SU-DHL-6 (cell line): ENCODE data around the gene TMPRSS4.
A peak's percentile ranks its signal among the peaks of the same experiment; 100 is the strongest.

ENCODE experiments used
- EZH2phosphoT487 ChIP-seq: fragments of 200-600 bp; sonication (generic), shearing (Covaris generic); conservative IDR thresholded peaks from 2 replicates; pipeline ENCODE4 v1.6.1; 2018; ENCODE audit warnings: mild to moderate bottlenecking, antibody characterized with exemption, low read length, moderate library complexity, mixed read lengths
- TF ChIP-seq, protein P1 (sequence below): fragments of 200-600 bp; sonication (generic); IDR thresholded peaks from one replicate; pipeline ENCODE4 v1.5.1; 2017; ENCODE audit warnings: antibody characterized with exemption, mild to moderate bottlenecking, low read length, moderate library complexity; ENCODE audit not compliant: insufficient read depth, poor library complexity, severe bottlenecking

DNA sequence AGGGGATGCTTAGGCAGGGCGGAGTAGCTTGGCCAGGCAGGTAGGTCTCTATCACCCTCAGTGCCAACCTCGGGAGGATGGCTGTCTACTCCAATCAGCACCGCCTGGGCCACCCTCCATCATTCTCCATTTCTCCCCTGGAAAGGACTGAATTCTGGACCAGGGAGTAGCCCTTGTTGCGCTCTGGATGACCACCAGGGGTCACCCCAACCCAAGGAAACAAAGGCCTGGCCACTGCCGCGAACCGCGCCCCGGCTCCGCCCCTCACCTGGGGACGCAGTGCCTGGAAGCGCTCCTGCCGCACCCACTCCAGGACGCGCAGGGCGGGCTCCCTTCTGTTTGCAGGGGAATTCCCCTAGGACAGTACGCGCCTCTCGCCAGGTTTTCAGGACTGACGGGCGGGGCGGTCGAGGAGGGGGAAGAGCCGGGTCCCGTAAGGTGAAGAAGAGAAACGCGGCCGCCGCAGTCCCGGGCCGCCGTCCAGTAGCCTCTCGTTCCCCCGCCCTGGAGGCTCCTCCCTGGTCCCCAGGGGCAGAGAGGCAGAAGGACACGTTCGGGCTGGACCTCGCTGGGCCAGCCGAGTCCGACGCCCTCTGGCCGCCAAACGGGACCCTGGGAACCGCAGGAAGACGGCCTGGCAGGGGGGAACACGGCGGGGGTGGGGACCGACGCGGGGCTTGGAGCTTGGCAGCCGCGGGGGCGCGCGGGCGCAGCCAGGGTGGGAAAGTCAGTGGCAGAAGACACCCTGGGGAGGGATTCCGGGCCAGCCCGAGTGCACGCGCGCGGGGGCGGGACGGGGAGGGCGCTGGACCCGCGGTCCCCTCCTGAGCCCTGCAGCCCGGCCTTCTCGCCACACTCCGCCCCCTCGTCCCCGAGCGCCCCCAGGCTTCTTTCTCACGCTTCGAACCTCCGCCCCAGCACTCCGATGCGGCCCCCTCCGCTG is 68.7 kb downstream of the TMPRSS4 start:
- TF ChIP-seq, protein P1, sequence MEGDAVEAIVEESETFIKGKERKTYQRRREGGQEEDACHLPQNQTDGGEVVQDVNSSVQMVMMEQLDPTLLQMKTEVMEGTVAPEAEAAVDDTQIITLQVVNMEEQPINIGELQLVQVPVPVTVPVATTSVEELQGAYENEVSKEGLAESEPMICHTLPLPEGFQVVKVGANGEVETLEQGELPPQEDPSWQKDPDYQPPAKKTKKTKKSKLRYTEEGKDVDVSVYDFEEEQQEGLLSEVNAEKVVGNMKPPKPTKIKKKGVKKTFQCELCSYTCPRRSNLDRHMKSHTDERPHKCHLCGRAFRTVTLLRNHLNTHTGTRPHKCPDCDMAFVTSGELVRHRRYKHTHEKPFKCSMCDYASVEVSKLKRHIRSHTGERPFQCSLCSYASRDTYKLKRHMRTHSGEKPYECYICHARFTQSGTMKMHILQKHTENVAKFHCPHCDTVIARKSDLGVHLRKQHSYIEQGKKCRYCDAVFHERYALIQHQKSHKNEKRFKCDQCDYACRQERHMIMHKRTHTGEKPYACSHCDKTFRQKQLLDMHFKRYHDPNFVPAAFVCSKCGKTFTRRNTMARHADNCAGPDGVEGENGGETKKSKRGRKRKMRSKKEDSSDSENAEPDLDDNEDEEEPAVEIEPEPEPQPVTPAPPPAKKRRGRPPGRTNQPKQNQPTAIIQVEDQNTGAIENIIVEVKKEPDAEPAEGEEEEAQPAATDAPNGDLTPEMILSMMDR = peak; percentile 80
- no peak for TF ChIP-seq EZH2phosphoT487
